HG02938 (cell line): ENCODE measurements around the gene KHNYN.
"Not testable (repeated sequence)": the region's sequence is repeated elsewhere in the genome, so short reads cannot be mapped to it uniquely, and the experiment has no call there.

Source experiments
- ATAC-seq: cut with Tn5 transposase; IDR thresholded peaks from one replicate; pipeline ENCODE4 v1.9.1; 2021; ENCODE audit warnings: mild to moderate bottlenecking, moderate library complexity; ENCODE audit not compliant: unreplicated experiment

KHNYN gene

DNA sequence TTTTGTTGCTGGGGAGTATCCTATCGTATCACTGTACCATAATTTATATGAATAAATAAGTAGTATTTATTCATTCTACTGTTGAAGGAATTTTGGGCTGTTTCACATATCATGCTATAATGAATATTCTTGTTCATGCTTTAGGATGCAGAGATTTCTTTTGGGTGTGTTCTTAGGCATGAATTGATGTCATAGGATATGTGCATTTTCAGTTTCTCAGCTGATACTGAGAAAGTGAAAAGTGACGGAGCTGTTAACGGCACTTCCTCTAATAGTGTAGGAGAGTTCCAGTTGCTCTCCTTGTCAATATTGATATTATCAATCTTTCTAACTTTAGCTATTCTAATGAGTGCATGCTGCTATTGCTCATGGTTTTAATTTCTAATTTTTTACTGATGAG, 36.1 kb downstream of the KHNYN start:
- no peak for ATAC-seq

DNA sequence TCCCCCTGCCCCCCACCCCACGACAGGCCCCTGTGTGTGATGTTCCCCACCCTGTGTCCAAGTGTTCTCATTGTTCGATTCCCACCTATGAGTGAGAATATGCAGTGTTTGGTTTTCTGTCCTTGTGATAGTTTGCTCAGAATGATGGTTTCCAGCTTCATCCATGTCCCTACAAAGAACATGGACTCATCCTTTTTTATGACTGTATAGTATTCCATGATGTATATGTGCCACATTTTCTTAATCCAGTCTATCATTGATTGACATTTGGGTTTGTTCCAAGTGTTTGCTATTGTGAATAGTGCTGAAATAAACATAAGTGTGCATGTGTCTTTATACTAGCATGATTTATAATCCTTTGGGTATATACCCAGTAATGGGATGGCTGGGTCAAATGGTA, 40.7 kb downstream of the KHNYN start:
- not testable (repeated sequence) for ATAC-seq

- ATAC-seq: no peak
These were observed 43.5 kb downstream of the KHNYN start for GRCh38 chr14:24473211-24473610.

DNA sequence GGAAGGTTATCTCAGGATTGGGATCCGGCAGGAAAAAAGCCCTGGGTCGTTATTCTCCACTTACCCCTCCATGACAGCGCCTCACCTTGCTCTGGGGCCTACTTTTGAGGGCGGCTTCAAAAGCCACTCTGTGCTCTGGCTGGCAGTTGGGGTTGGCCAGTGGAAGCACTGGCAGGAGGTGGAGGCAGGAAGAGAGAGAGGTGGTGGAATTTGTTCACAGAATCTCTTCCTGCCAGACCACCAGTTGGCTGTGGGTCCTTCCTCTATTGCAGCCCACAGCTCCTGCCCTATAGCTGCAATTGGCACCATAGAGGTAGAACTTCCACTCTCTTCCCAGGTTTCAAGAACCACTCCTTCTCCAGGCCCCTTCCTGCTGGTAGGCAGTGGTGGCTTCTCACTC, 45.5 kb downstream of the KHNYN start:
- ATAC-seq: no peak

GRCh38 chr14:24479999-24480398, 50.2 kb downstream of the KHNYN start:
- ATAC-seq: not testable (repeated sequence)

- no peak for ATAC-seq
These were observed 52.0 kb downstream of the KHNYN start for GRCh38 chr14:24481622-24482324.

DNA sequence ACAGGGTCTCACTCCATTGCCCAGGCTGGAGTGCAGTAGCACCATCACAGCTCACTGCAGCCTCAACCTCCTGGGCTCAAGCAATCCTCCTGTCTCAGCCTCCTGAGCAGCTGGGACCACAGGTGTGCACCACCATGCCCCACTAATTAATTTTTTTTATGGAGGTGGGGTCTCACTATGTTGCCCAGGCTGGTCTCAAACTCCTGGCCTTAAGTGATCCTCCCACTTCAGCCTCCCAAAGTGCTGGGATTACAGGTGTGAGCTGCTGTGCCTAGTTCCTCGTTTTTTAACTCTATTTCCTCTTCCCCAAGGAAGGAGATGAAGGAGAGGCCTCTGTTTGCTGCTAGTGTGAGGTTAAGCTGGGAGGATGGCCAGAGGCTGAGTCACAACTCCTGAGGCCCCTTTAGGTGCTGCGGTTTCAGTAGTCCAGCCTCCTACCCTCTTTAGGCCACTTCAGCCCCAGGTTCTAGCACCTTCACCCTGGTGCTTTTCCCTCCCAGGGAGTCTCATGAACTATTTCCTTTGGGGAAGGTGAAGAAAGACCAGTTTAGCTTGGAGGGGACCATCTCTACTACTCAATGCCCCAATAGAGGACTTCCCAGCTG, 53.0 kb downstream of the KHNYN start:
- ATAC-seq: peak; percentile 16

- peak; percentile 73 for ATAC-seq
These were observed 54.0 kb downstream of the KHNYN start for GRCh38 chr14:24483604-24484252.
